CD4-positive, alpha-beta memory T cell (primary cell): Measurements from ENCODE around the gene SLC11A1. TPM values are rescaled to one million over a fixed set of nuclear protein-coding genes. Genes with fewer than 3 reads are reported as not detected.
A peak's percentile ranks its signal among the peaks of the same experiment; 100 is the strongest.

Experiments
- CTCF ChIA-PET: fragments of 350-600 bp; sonication (Branson Sonifier 250); formaldehyde crosslinking; loops from one replicate; lab custom pipeline; 2021; ENCODE audit warnings: inconsistent platforms; ENCODE audit not compliant: partially characterized antibody; lab: Charles Lee
- POLR2A ChIA-PET: fragments of 350-600 bp; sonication (Branson Sonifier 250); formaldehyde crosslinking; loops from one replicate; lab custom pipeline; 2021; ENCODE audit not compliant: partially characterized antibody; lab: Charles Lee
- DNase-seq, 5 donors: peaks; one replicate each; pipeline versions ENCODE4 v3.0.0 to v3.0.0-alpha.2; 2020 to 2022; ENCODE audit warnings: mixed read lengths in 1 of 5
- H3K27ac ChIP-seq: one replicate; pipeline ENCODE4 v1.7.0; 2013; ENCODE audit warnings: low read depth, low read length
- H3K27me3 ChIP-seq: 2 replicates; pipeline ENCODE4 v1.7.0; 2013; ENCODE audit warnings: mild to moderate bottlenecking, low read length, moderate library complexity; ENCODE audit not compliant: insufficient read depth
- H3K36me3 ChIP-seq: 2 replicates; pipeline ENCODE4 v1.7.0; 2013; ENCODE audit warnings: mild to moderate bottlenecking, low read length, moderate library complexity; ENCODE audit not compliant: insufficient read depth
- H3K4me1 ChIP-seq: 2 replicates; pipeline ENCODE4 v1.7.0; 2013; ENCODE audit warnings: mild to moderate bottlenecking, low read length, moderate library complexity; ENCODE audit not compliant: insufficient read depth
- H3K4me3 ChIP-seq, 2 donors: one replicate each; pipeline ENCODE4 v1.7.0; 2013; ENCODE audit warnings: low read length in 2 of 2, mild to moderate bottlenecking in 1 of 2
- H3K9me3 ChIP-seq, 2 donors: one replicate each; pipeline ENCODE4 v1.7.0; 2013; ENCODE audit warnings: low read length in 2 of 2, control low read depth in 1 of 2; ENCODE audit not compliant: control insufficient read depth in 1 of 2
- H3K27ac Mint-ChIP-seq, 7 donors: one replicate each; pipeline ENCODE4 v1.8.0; 2020 to 2021; ENCODE audit warnings: mixed read lengths in 7 of 7, mild to moderate bottlenecking in 6 of 7, inconsistent platforms in 3 of 7, moderate library complexity in 3 of 7
- H3K27me3 Mint-ChIP-seq, 2 donors: one replicate each; pipeline ENCODE4 v1.8.0; 2020 to 2021; ENCODE audit warnings: mixed read lengths in 2 of 2
- H3K36me3 Mint-ChIP-seq, 2 donors: one replicate each; pipeline ENCODE4 v1.8.0; 2020 to 2021; ENCODE audit warnings: mixed read lengths in 2 of 2, inconsistent platforms in 1 of 2, mild to moderate bottlenecking in 1 of 2
- H3K4me1 Mint-ChIP-seq, 4 donors: one replicate each; pipeline ENCODE4 v1.8.0; 2020 to 2021; ENCODE audit warnings: mixed read lengths in 4 of 4, mild to moderate bottlenecking in 1 of 4
- H3K4me3 Mint-ChIP-seq, 8 donors: one replicate each; pipeline ENCODE4 v1.8.0; 2020 to 2021; ENCODE audit warnings: mixed read lengths in 8 of 8, mild to moderate bottlenecking in 7 of 8, moderate library complexity in 6 of 8, inconsistent platforms in 3 of 8
- H3K9me3 Mint-ChIP-seq, 8 donors: one replicate each; pipeline ENCODE4 v1.8.0; 2020 to 2021; ENCODE audit warnings: mixed read lengths in 8 of 8, mild to moderate bottlenecking in 5 of 8, inconsistent platforms in 3 of 8, moderate library complexity in 1 of 8
- intact Hi-C: fragments of 100-400 bp; cut with micrococcal nuclease; formaldehyde crosslinking; loops from one replicate; pipeline ENCODE4 v1.15.1; 2023
- polyA plus RNA-seq, 2 donors: library from polyadenylated mRNA; unstranded; fragments of 300-500 nt; fragmentation: Illumina TruSeq; gene quantifications; one replicate each; pipeline ENCODE4 v1.2.3, GENCODE V29; 2021
- total RNA-seq, 2 experiments: library from RNA; stranded (reverse); gene quantifications; one replicate each; pipeline ENCODE4 v1.2.3, GENCODE V29; 2021

SLC11A1 gene
- total and polyA plus RNA-seq, 4 experiments from 2014 or later: 0.37 to 1.9 (median 1.1) TPM

DNA sequence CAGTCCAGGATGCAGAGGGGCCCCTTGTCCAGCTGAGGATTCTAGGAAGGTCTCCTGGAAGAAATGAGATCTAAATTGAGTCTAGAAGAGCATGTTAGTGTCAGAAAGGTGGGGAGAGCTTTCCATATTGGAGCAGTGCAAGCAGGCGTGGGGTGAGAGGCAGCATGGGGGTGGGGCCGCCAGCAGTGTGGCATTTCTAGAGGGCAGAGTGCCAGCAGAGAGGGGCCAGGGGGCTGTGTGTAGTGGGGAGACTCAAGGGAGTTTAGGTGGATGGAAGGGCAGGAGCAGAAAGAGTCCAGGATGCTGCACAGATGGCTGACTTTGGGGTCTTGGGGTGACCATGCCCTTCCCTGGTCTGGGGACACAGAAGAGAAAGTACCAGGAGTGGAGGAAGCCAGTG, 39.0 kb downstream of the SLC11A1 start:
- H3K4me1 Mint-ChIP-seq: no peaks in the 10 kb centered on the region
- no peaks in the 10 kb centered on the region for H3K9me3 Mint-ChIP-seq
- no peak overlapping the region for H3K4me3 Mint-ChIP-seq
- no peaks in the 10 kb centered on the region for H3K36me3 Mint-ChIP-seq
- no peaks in the 10 kb centered on the region for H3K36me3 ChIP-seq
- intact Hi-C loops: no loop called here
- ChIA-PET CTCF (no interaction called here), POLR2A (no interaction called here)
- H3K4me3 ChIP-seq: no peak overlapping the region
- peak overlapping the region in 1 of 7 donors; percentile 17 for H3K27ac Mint-ChIP-seq
- H3K27me3 Mint-ChIP-seq: peaks cover 0 to 1% of the 10 kb centered on the region in 2 donors
- DNase-seq: no peak
- H3K27ac ChIP-seq: no peak overlapping the region
- H3K4me1 ChIP-seq: no peaks in the 10 kb centered on the region
- H3K9me3 ChIP-seq: no peaks in the 10 kb centered on the region
- H3K27me3 ChIP-seq: no peaks in the 10 kb centered on the region

- H3K9me3 Mint-ChIP-seq: no peaks in the 10 kb centered on the region
- no peak overlapping the region for H3K27ac Mint-ChIP-seq
- peaks cover 0 to 1% of the 10 kb centered on the region in 2 donors for H3K27me3 Mint-ChIP-seq
- H3K9me3 ChIP-seq: no peaks in the 10 kb centered on the region
- no peak for DNase-seq
- no peaks in the 10 kb centered on the region for H3K36me3 Mint-ChIP-seq
- ChIA-PET CTCF (no interaction called here), POLR2A (no interaction called here)
- H3K4me3 ChIP-seq: no peak overlapping the region
- no peaks in the 10 kb centered on the region for H3K4me1 Mint-ChIP-seq
- H3K4me1 ChIP-seq: no peaks in the 10 kb centered on the region
- no peaks in the 10 kb centered on the region for H3K27me3 ChIP-seq
- H3K4me3 Mint-ChIP-seq: no peak overlapping the region
- H3K36me3 ChIP-seq: no peaks in the 10 kb centered on the region
- intact Hi-C loops: no loop called here
- no peak overlapping the region for H3K27ac ChIP-seq
These were observed 40.5 kb downstream of the SLC11A1 start for GRCh38 chr2:218422403-218423086.

GRCh38 chr2:218423584-218423983, 41.5 kb downstream of the SLC11A1 start:
- Mint-ChIP-seq H3K27me3 (peaks cover 0 to 1% of the 10 kb centered on the region in 2 donors), H3K27ac (peak overlapping the region in 1 of 7 donors; percentile 36), H3K4me1 (no peaks in the 10 kb centered on the region), H3K9me3 (no peaks in the 10 kb centered on the region), H3K36me3 (no peaks in the 10 kb centered on the region), H3K4me3 (no peak overlapping the region)
- Histone ChIP-seq H3K4me3 (no peak overlapping the region), H3K27ac (no peak overlapping the region), H3K9me3 (no peaks in the 10 kb centered on the region), H3K36me3 (no peaks in the 10 kb centered on the region), H3K27me3 (no peaks in the 10 kb centered on the region), H3K4me1 (no peaks in the 10 kb centered on the region)
- ChIA-PET CTCF (no interaction called here), POLR2A (no interaction called here)
- no peak for DNase-seq
- intact Hi-C loops: no loop called here

DNA sequence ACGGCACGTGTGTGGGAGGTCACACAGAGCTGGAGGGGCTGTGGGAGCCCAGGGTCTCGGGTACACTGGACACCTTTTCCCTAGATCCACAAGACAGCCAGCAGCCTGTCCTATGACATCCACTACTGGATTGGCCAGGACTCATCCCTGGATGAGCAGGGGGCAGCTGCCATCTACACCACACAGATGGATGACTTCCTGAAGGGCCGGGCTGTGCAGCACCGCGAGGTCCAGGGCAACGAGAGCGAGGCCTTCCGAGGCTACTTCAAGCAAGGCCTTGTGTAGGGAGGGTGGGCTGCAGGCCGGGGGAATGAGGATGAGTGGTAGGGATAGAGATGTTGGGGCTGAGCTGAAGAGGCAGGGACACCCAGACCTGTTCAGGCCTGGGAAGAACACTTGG, 43.5 kb downstream of the SLC11A1 start:
- H3K27ac Mint-ChIP-seq: no peak overlapping the region
- CTCF ChIA-PET: no interaction called here

GRCh38 chr2:218427741-218428140, 45.7 kb downstream of the SLC11A1 start:
- Mint-ChIP-seq H3K36me3 (no peaks in the 10 kb centered on the region), H3K4me3 (no peak overlapping the region), H3K27me3 (peaks cover 0 to 1% of the 10 kb centered on the region in 2 donors), H3K9me3 (no peaks in the 10 kb centered on the region), H3K4me1 (peaks cover 0 to 3% (median 0%) of the 10 kb centered on the region in 4 donors), H3K27ac (no peak overlapping the region)
- Histone ChIP-seq H3K4me3 (no peak overlapping the region), H3K4me1 (no peaks in the 10 kb centered on the region), H3K36me3 (no peaks in the 10 kb centered on the region), H3K27me3 (no peaks in the 10 kb centered on the region), H3K27ac (no peak overlapping the region), H3K9me3 (no peaks in the 10 kb centered on the region)
- POLR2A ChIA-PET: no interaction called here
- no peak for DNase-seq
- CTCF ChIA-PET: no interaction called here
- intact Hi-C loops: no loop called here

More for the DNA sequence above, 43.5 kb downstream of the SLC11A1 start:
- no peaks in the 10 kb centered on the region for H3K4me1 Mint-ChIP-seq
- Histone ChIP-seq H3K4me3 (no peak overlapping the region), H3K27me3 (no peaks in the 10 kb centered on the region), H3K4me1 (no peaks in the 10 kb centered on the region), H3K9me3 (no peaks in the 10 kb centered on the region), H3K36me3 (no peaks in the 10 kb centered on the region), H3K27ac (no peak overlapping the region)
- no peak overlapping the region for H3K4me3 Mint-ChIP-seq
- DNase-seq: no peak
- H3K27me3 Mint-ChIP-seq: peaks cover 0 to 1% of the 10 kb centered on the region in 2 donors
- POLR2A ChIA-PET: no interaction called here
- no peaks in the 10 kb centered on the region for H3K9me3 Mint-ChIP-seq
- intact Hi-C loops: no loop called here
- H3K36me3 Mint-ChIP-seq: no peaks in the 10 kb centered on the region

DNA sequence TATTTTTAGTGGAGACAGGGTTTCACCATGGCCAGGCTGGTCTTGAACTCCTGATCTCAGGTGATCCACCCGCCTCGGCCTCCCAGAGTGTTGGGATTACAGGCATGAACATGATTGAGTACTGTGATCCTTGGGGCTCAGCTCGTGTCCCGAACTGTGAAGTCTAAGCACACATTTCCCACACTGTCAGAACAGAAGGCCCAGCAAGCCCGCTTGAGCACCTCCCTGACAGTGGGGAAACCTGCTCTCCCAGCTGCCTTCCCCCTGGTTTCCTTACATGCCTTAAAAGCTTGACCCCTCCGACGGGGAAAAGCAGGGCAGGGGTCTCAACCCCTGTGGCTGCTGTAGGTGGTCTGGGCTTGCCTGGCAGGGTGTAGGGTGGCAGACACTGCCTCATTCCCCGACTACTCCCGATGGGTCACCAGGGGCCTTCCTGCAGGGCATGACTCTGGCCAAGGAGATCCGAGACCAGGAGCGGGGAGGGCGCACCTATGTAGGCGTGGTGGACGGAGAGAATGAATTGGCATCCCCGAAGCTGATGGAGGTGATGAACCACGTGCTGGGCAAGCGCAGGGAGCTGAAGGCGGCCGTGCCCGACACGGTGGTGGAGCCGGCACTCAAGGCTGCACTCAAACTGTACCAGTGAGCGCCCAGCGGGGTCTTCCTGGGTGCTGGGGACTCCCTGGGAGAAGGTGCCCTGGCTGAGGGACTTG, 46.9 kb downstream of the SLC11A1 start:
- CTCF ChIA-PET: interaction anchor here (1.9 kb wide), 1 partner anchor 13 kb away, joined by 4 read pairs; no protein-coding TSS in a partner anchor
- intact Hi-C loops: no loop called here
- no peaks in the 10 kb centered on the region for H3K9me3 ChIP-seq
- peaks cover 0 to 3% (median 0%) of the 10 kb centered on the region in 4 donors for H3K4me1 Mint-ChIP-seq
- no peaks in the 10 kb centered on the region for H3K9me3 Mint-ChIP-seq
- H3K27me3 ChIP-seq: no peaks in the 10 kb centered on the region
- H3K4me3 Mint-ChIP-seq: no peak overlapping the region
- H3K27ac Mint-ChIP-seq: no peak overlapping the region
- H3K4me3 ChIP-seq: no peak overlapping the region
- DNase-seq: no peak
- H3K36me3 ChIP-seq: no peaks in the 10 kb centered on the region
- no peaks in the 10 kb centered on the region for H3K36me3 Mint-ChIP-seq
- no peaks in the 10 kb centered on the region for H3K27me3 Mint-ChIP-seq
- no peak overlapping the region for H3K27ac ChIP-seq
- H3K4me1 ChIP-seq: no peaks in the 10 kb centered on the region
- POLR2A ChIA-PET: no interaction called here

DNA sequence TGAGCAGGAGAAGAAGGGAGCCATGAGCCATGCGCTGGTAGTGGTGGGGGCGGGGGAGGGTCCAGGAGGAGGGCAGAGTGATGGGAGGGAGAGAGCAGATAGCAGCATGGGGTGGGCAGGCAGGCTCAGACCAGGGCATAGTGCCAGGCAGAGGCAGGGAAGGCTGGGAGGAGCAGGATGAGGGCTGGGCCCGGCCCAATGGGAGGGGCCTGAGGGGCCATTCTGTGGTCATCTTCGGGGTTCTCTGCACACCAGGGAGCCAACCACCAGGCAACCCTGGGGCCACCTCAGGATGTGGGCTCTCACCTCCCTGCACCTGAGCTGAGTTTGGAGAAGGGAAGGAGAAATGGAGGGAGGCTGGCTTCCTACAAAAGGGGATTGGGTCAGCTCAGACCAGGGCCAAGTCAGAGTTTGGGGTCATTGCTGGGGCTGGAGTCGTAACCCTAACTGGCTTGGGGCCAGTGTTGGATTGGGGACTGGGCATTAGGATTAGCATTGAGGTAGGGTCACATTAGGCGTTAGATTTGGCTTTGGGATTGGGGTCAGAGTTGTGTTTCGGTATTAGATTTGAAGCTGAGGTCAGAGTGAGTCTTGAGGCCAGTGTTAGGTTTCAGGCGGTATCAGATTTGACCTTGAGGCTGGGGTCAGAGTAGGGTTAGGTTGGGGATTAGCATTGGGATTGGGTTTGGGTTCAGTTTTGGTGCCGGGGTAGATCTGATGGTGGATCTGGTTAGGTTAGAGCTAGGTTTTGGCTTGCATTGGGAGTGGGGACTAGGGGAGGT, 48.0 kb downstream of the SLC11A1 start:
- Histone ChIP-seq H3K4me3 (no peak overlapping the region), H3K4me1 (no peaks in the 10 kb centered on the region), H3K36me3 (no peaks in the 10 kb centered on the region), H3K27me3 (no peaks in the 10 kb centered on the region), H3K9me3 (no peaks in the 10 kb centered on the region), H3K27ac (no peak overlapping the region)
- peaks cover 0 to 3% (median 0%) of the 10 kb centered on the region in 4 donors for H3K4me1 Mint-ChIP-seq
- no peak for DNase-seq
- H3K4me3 Mint-ChIP-seq: no peak overlapping the region
- intact Hi-C loops: no loop called here
- H3K27ac Mint-ChIP-seq: peak overlapping the region in 1 of 7 donors; percentile 20
- ChIA-PET POLR2A (no interaction called here), CTCF (interaction anchor here (1.2 to 1.9 kb wide), 3 partner anchors 12 to 33 kb away, joined by 3 to 4 read pairs (median 3); no protein-coding TSS in a partner anchor)
- H3K27me3 Mint-ChIP-seq: no peaks in the 10 kb centered on the region
- no peaks in the 10 kb centered on the region for H3K36me3 Mint-ChIP-seq
- H3K9me3 Mint-ChIP-seq: no peaks in the 10 kb centered on the region
